ENCODE data around the gene TMEM247. TPM values are rescaled to one million over a fixed set of nuclear protein-coding genes. Genes with fewer than 3 reads are reported as not detected.

TMEM247 gene
- total RNA-seq, 1 donor = not detected

DNA sequence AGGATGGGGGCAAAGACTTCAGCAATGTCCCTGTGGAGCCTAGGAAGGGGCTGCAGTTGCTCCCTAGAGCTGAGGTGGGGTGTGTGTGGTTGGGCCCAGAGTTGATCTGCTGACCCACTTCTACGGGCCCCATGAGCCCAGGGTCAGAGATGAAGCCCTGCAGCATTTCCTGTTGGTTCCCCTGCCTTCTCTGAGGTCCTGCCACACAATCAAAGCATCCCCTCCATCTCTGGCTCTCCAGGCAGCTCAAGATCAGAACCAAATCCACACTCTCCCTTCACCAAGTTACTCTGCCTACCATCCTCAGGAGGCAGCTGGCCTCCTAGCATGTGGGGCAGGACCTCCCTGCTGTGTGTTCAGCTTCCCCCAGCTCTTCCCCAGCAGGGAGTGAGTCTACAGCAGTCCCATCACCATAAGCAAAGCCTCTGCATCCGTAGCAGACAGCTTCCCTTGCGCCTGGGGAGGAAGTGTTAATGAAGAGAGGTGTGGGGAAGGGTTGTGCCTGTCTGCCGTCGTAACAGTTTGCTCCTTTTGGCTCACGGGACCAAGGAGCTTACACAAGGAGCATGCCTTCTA, 26.9 kb downstream of the TMEM247 start:
- DNase-seq (ENCODE audit: low read depth) = no peak
- TF ChIP-seq, protein P1, sequence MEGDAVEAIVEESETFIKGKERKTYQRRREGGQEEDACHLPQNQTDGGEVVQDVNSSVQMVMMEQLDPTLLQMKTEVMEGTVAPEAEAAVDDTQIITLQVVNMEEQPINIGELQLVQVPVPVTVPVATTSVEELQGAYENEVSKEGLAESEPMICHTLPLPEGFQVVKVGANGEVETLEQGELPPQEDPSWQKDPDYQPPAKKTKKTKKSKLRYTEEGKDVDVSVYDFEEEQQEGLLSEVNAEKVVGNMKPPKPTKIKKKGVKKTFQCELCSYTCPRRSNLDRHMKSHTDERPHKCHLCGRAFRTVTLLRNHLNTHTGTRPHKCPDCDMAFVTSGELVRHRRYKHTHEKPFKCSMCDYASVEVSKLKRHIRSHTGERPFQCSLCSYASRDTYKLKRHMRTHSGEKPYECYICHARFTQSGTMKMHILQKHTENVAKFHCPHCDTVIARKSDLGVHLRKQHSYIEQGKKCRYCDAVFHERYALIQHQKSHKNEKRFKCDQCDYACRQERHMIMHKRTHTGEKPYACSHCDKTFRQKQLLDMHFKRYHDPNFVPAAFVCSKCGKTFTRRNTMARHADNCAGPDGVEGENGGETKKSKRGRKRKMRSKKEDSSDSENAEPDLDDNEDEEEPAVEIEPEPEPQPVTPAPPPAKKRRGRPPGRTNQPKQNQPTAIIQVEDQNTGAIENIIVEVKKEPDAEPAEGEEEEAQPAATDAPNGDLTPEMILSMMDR (IDR thresholded peaks at IDR 0.05; ENCODE audit: insufficient read depth, low read length) = no peak
- H3K4me3 ChIP-seq (ENCODE audit: low read depth, low read length) = no peak overlapping the region

DNA sequence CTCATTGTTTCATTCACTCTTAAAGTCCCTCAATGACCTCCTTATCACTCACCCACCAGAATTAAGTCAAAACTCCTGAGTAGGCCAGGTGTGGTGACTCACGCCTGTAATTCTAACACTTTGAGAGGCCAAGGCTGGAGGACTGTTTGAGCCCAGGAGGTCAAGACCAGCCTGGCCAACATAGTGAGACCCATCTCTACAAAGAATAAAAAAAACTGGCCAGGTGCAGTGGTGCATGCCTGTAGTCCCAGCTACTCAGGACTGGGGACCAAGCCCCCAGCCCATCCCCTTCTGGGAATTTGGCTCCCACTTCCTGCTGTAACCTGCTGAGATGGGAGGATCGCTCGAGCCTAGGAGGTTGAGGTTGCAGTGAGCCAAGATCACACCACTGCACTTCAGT, 28.9 kb downstream of the TMEM247 start:
- TF ChIP-seq, protein P1 (IDR thresholded peaks at IDR 0.05; ENCODE audit: insufficient read depth, low read length) = no peak
- no peak for DNase-seq (ENCODE audit: low read depth)
- H3K4me3 ChIP-seq (ENCODE audit: low read depth, low read length) = no peak overlapping the region

DNA sequence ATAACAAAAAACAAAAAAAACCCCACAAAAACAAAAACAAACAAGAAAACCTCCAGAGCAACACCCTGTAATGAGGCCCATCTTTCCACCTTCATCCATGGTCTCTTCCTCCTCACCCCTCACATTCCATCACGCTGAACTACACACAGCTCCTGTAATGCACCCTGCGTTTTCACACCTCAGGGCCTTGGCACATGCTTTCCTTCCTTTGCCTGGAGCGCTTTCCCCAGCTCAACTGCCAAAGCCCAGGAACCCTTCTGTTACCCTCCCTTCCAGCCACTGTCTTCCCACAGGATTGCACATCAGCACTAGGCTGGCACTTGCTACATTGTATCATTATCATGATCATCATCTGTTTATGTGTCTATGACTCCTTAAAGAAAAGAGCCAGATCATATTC, 29.4 kb downstream of the TMEM247 start:
- no peak overlapping the region for H3K4me3 ChIP-seq (ENCODE audit: low read depth, low read length)
- TF ChIP-seq, protein P1 (IDR thresholded peaks at IDR 0.05; ENCODE audit: insufficient read depth, low read length) = no peak
- no peak for DNase-seq (ENCODE audit: low read depth)

DNA sequence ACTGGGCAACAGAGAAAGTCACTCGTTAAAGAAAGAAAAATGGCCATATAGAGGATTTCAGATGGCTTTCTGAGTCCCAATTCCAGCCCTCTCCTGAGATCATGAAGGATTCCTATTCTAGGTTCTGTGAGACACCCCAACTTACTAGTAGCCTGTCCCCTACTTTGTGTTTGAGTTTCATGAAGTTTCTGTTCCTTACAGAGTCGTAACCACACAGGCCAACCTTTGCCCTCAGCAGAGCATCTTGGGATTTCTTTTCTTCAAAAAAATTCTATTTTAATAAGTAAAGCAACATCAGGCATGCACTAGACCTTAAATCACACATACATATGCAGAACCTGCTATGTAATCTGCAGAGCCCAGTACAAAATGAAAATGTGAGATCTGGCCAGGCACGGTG, 30.4 kb downstream of the TMEM247 start:
- no peak overlapping the region for H3K4me3 ChIP-seq (ENCODE audit: low read depth, low read length)
- TF ChIP-seq, protein P1 (IDR thresholded peaks at IDR 0.05; ENCODE audit: insufficient read depth, low read length) = no peak
- DNase-seq (ENCODE audit: low read depth) = no peak

DNA sequence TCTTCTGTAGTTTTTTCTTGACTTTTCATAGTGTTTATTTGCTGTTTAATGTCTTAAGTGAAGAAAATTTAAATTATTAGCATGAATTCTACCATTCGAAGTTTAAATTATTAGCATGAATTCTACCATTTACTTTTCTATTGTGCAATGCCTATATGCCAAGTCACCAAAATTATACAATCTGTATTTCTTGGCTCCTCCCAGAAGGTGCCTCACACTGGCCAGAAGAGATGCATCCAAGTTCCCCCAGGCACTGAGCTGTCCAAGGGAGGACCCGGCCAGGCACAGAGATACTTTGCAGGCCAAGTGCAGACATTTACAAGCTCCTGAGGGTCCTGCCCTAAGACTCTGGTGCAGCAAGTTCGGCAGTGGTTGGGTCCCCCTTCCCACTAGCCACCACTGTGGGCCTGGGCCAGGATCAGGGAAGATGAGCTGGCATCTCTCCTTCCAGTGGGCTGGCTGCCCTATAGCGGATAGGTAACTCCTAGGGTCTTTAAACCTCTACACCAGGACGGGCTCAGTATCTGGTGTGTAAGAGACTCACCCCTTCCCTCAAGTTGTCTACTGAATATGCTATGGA, 31.3 kb downstream of the TMEM247 start:
- TF ChIP-seq, protein P1 (IDR thresholded peaks at IDR 0.05; ENCODE audit: insufficient read depth, low read length) = no peak
- no peak overlapping the region for H3K4me3 ChIP-seq (ENCODE audit: low read depth, low read length)
- peak; percentile 6 for DNase-seq (ENCODE audit: low read depth)

DNA sequence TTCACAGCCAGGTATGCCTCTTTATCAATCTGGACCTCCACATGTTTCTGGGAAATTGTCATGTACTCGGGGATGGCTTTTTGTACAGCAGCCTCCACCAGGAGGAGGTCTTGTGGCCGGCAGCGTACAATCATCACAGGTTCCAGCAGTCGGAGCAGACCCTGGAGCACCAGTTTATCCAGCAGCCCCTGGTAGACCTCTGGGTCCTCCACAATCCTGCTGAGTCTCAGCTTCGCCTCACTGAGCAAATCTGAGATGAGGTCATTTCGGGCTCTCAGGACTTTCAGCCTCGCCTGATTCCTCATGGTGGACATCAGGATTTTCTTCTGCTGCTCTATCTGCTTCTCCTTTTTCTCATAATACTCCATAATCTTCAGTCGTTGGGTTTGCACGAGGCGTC, 32.8 kb downstream of the TMEM247 start:
- DNase-seq (ENCODE audit: low read depth) = no peak
- H3K4me3 ChIP-seq (ENCODE audit: low read depth, low read length) = no peak overlapping the region
- TF ChIP-seq, protein P1 (IDR thresholded peaks at IDR 0.05; ENCODE audit: insufficient read depth, low read length) = no peak

DNA sequence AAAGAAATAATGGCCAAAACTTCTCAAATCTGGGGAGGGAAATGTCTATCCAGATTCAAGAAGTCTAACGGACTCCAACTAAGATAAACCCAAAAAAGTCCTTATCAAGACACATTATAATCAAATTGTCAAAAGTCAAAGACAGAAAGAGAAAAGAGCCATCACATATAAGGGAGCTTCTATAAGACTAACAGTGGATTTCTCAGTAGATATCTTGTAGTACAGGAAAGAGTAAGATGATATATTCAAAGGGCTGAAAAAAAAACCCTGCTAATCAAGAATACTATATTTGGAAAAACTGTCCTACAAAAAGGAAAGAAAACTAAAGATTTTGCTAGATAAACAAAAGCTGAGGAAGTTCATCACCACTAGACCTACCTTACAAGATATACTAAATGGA, 35.4 kb downstream of the TMEM247 start:
- DNase-seq (ENCODE audit: low read depth) = no peak
- H3K4me3 ChIP-seq (ENCODE audit: low read depth, low read length) = no peak overlapping the region
- TF ChIP-seq, protein P1 (IDR thresholded peaks at IDR 0.05; ENCODE audit: insufficient read depth, low read length) = no peak

Measured in fibroblast of the aortic adventitia (primary cell).